Gastrocnemius medialis (tissue), 4 donors: Measurements from ENCODE around the gene COL27A1. TPM values are rescaled to one million over a fixed set of nuclear protein-coding genes. Genes with fewer than 3 reads are reported as not detected.

Experiments used
- ATAC-seq, 2 donors: fragments of 150-250 bp; one replicate each; pipeline ENCODE4 v1.9.1; 2016
- DNase-seq, 2 donors: peaks; one replicate each; pipeline ENCODE4 v3.0.0-alpha.2; 2019
- H3K27ac ChIP-seq, 4 donors: fragments of 200-600 bp; sonication (generic); 1 replicate in 1 of 4; 2 replicates in 3 of 4; pipeline ENCODE4 v1.5.1; 2016 to 2018; ENCODE audit warnings: mild to moderate bottlenecking in 2 of 4, moderate library complexity in 1 of 4
- H3K27me3 ChIP-seq, 3 donors: fragments of 200-600 bp; sonication (generic) in 2 of 3; 1 replicate in 1 of 3; 2 replicates in 2 of 3; pipeline versions ENCODE4 v1.5.1 to v1.6.0; 2016 to 2019; ENCODE audit warnings: mild to moderate bottlenecking in 1 of 3, moderate library complexity in 1 of 3
- H3K36me3 ChIP-seq, 2 donors: fragments of 200-600 bp; sonication (generic) in 1 of 2; one replicate each; pipeline ENCODE4 v1.5.1; 2017 to 2018
- H3K4me1 ChIP-seq, 2 donors: fragments of 200-600 bp; sonication (generic) in 1 of 2; one replicate each; pipeline ENCODE4 v1.5.1; 2016 to 2017; ENCODE audit warnings: mild to moderate bottlenecking in 2 of 2
- H3K4me3 ChIP-seq, 4 donors: fragments of 200-600 bp; sonication (generic) in 3 of 4; 1 replicate in 1 of 4; 2 replicates in 3 of 4; pipeline ENCODE4 v1.5.1; 2016 to 2019; ENCODE audit warnings: mild to moderate bottlenecking in 2 of 4
- H3K9me3 ChIP-seq, 3 donors: fragments of 200-600 bp; sonication (generic) in 2 of 3; 1 replicate in 1 of 3; 2 replicates in 2 of 3; pipeline ENCODE4 v1.5.1; 2016 to 2019
- POLR2A ChIP-seq, 2 donors: fragments of 450-650 bp; IDR thresholded peaks; one replicate each; pipeline ENCODE4 v1.6.1; 2017; ENCODE audit warnings: antibody characterized with exemption in 2 of 2, mild to moderate bottlenecking in 2 of 2, moderate library complexity in 2 of 2
- in situ Hi-C, 4 donors: fragments of 200-750 bp; cut with MboI; loops; one replicate each; pipeline versions ENCODE4 v1.15.0 to v1.8.0; 2017; ENCODE audit warnings: low sequenced_read_pairs in 4 of 4
- intact Hi-C: fragments of 100-400 bp; cut with DNase I; formaldehyde crosslinking; loops from one replicate; pipeline ENCODE4 v1.15.1; 2023; ENCODE audit warnings: low total_unique reads
- total RNA-seq, 4 donors: library from RNA; depleted of rRNA; stranded (reverse); fragments of >200 nt; gene quantifications; one replicate each; pipeline versions ENCODE4 v1.1.0 to v1.2.3, GENCODE V29; 2016
- TF ChIP-seq, protein P1 (sequence below), 5 experiments: fragments of 450-650 bp in 3 of 5; fragments of 200-600 bp in 2 of 5; sonication (generic) in 2 of 5; IDR thresholded peaks in 4 of 5; conservative IDR thresholded peaks in 1 of 5; 1 replicate in 4 of 5; 2 replicates in 1 of 5; pipeline ENCODE4 v1.5.1; 2016 to 2019; ENCODE audit warnings: antibody characterized with exemption in 5 of 5, mild to moderate bottlenecking in 3 of 5, moderate library complexity in 3 of 5

The COL27A1 gene
- total RNA-seq, 4 donors from 2014 or later, result 0.42 to 1.4 (median 0.95) TPM

- DNase-seq, result no peak
- H3K4me1 ChIP-seq, result peaks cover 29 to 39% of the 10 kb centered on the region in 2 donors
- TF ChIP-seq, protein P1, sequence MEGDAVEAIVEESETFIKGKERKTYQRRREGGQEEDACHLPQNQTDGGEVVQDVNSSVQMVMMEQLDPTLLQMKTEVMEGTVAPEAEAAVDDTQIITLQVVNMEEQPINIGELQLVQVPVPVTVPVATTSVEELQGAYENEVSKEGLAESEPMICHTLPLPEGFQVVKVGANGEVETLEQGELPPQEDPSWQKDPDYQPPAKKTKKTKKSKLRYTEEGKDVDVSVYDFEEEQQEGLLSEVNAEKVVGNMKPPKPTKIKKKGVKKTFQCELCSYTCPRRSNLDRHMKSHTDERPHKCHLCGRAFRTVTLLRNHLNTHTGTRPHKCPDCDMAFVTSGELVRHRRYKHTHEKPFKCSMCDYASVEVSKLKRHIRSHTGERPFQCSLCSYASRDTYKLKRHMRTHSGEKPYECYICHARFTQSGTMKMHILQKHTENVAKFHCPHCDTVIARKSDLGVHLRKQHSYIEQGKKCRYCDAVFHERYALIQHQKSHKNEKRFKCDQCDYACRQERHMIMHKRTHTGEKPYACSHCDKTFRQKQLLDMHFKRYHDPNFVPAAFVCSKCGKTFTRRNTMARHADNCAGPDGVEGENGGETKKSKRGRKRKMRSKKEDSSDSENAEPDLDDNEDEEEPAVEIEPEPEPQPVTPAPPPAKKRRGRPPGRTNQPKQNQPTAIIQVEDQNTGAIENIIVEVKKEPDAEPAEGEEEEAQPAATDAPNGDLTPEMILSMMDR (IDR thresholded peaks at IDR 0.05 in 4 of 5, conservative IDR thresholded peaks at IDR 0.05 in 1 of 5), result no peak
- TF ChIP-seq POLR2A (IDR thresholded peaks at IDR 0.05), result no peak
- intact Hi-C loops, result no loop called here
- no peaks in the 10 kb centered on the region for H3K9me3 ChIP-seq
- ATAC-seq, result no peak
- no peak overlapping the region for H3K4me3 ChIP-seq
- H3K27me3 ChIP-seq, result peaks cover 11 to 15% (median 11%) of the 10 kb centered on the region in 3 donors
- H3K36me3 ChIP-seq, result no peaks in the 10 kb centered on the region
- in situ Hi-C loops, result loop anchor here in 1 of 4 donors (10.0 kb wide), 1 partner anchor 126 kb away; no protein-coding TSS in a partner anchor
- no peak overlapping the region for H3K27ac ChIP-seq
Measured at GRCh38 chr9:114158482-114159130, 3.3 kb downstream of the COL27A1 start.

GRCh38 chr9:114159691-114160090 is 4.4 kb downstream of the COL27A1 start:
- Histone ChIP-seq H3K4me3 (no peak overlapping the region), H3K36me3 (no peaks in the 10 kb centered on the region), H3K27ac (no peak overlapping the region), H3K27me3 (peaks cover under 1 to 4% (median under 1%) of the 10 kb centered on the region in 3 donors), H3K9me3 (no peaks in the 10 kb centered on the region), H3K4me1 (peaks cover 35 to 38% of the 10 kb centered on the region in 2 donors)
- DNase-seq (no peak), ATAC-seq (no peak)
- in situ Hi-C loops (loop anchor here in 3 of 4 donors (10.0 kb wide), 2 partner anchors 115 to 125 kb away; no protein-coding TSS in a partner anchor), intact Hi-C loops (no loop called here)
- no peak for TF ChIP-seq POLR2A (IDR thresholded peaks at IDR 0.05)
- TF ChIP-seq, protein P1 (IDR thresholded peaks at IDR 0.05 in 4 of 5, conservative IDR thresholded peaks at IDR 0.05 in 1 of 5), result no peak

- TF ChIP-seq, protein P1 (IDR thresholded peaks at IDR 0.05 in 4 of 5, conservative IDR thresholded peaks at IDR 0.05 in 1 of 5), result no peak
- TF ChIP-seq POLR2A (IDR thresholded peaks at IDR 0.05), result no peak
- Histone ChIP-seq H3K27me3 (no peaks in the 10 kb centered on the region), H3K4me3 (no peak overlapping the region), H3K36me3 (no peaks in the 10 kb centered on the region), H3K9me3 (no peaks in the 10 kb centered on the region), H3K4me1 (peaks cover 31 to 33% of the 10 kb centered on the region in 2 donors), H3K27ac (peak overlapping the region; percentile 45 to 55 (median 50))
- DNase-seq, result peak in 1 of 2 donors; percentile 62
- ATAC-seq, result peak; percentile 16 to 42
- intact Hi-C loops (no loop called here), in situ Hi-C loops (loop anchor here in 2 of 4 donors (10.0 kb wide), 2 partner anchors 113 to 123 kb away; no protein-coding TSS in a partner anchor)
Measured at GRCh38 chr9:114161513-114161912, 6.2 kb downstream of the COL27A1 start.

GRCh38 chr9:114163517-114163951 is 8.2 kb downstream of the COL27A1 start:
- in situ Hi-C loops (loop anchor here in 2 of 4 donors (10.0 kb wide), 2 partner anchors 111 to 121 kb away; no protein-coding TSS in a partner anchor), intact Hi-C loops (no loop called here)
- H3K36me3 ChIP-seq, result no peaks in the 10 kb centered on the region
- peak overlapping the region; percentile 18 to 52 (median 34) for H3K27ac ChIP-seq
- no peaks in the 10 kb centered on the region for H3K27me3 ChIP-seq
- peaks cover 31 to 33% of the 10 kb centered on the region in 2 donors for H3K4me1 ChIP-seq
- DNase-seq (peak; percentile 41 to 52), ATAC-seq (peak; percentile 65 to 72)
- no peak overlapping the region for H3K4me3 ChIP-seq
- no peaks in the 10 kb centered on the region for H3K9me3 ChIP-seq
- no peak for TF ChIP-seq POLR2A (IDR thresholded peaks at IDR 0.05)
- TF ChIP-seq, protein P1 (IDR thresholded peaks at IDR 0.05 in 4 of 5, conservative IDR thresholded peaks at IDR 0.05 in 1 of 5), result no peak
